HepG2 (cell line): ENCODE measurements around the gene CTNNA3.

Source experiments
- EHMT2 ChIP-seq: fragments of 200-600 bp; sonication (generic); IDR thresholded peaks from 2 replicates; pipeline ENCODE4 v1.7.0; 2017; ENCODE audit warnings: antibody characterized with exemption, low read depth, low read length, borderline replicate concordance
- IRF2 ChIP-seq: IDR thresholded peaks from 2 replicates; pipeline ENCODE4 v1.6.1; 2018; ENCODE audit warnings: missing genetic modification reagents, missing compliant biosample characterization
- MAFG ChIP-seq: sonication (generic); formaldehyde crosslinking; IDR thresholded peaks from 2 replicates; pipeline ENCODE4 v1.5.1; 2020; ENCODE audit warnings: mild to moderate bottlenecking, missing genetic modification reagents
- MAX ChIP-seq: IDR thresholded peaks from 2 replicates; pipeline ENCODE4 v1.6.1; 2012; ENCODE audit warnings: inconsistent platforms
- NFE2L1 ChIP-seq: sonication (generic); formaldehyde crosslinking; IDR thresholded peaks from 2 replicates; pipeline ENCODE4 v1.4.0; 2020; ENCODE audit warnings: missing genetic modification reagents, mild to moderate bottlenecking, borderline replicate concordance
- POLR2A ChIP-seq, 2 experiments: IDR thresholded peaks; 2 replicates each; pipeline ENCODE4 v1.6.1; 2011; ENCODE audit warnings: low read depth in 2 of 2, low read length in 2 of 2, mild to moderate bottlenecking in 1 of 2, moderate library complexity in 1 of 2; ENCODE audit not compliant: insufficient read depth in 1 of 2
- RBM22 ChIP-seq: fragments of 200-400 bp; formaldehyde crosslinking; optimal IDR thresholded peaks from 2 replicates; pipeline ENCODE3; 2017; ENCODE audit warnings: mild to moderate bottlenecking, low read length, moderate library complexity
- ZFP41 ChIP-seq: sonication (generic); formaldehyde crosslinking; IDR thresholded peaks from 2 replicates; pipeline ENCODE4 v1.4.0; 2020; ENCODE audit warnings: mild to moderate bottlenecking, missing genetic modification reagents, borderline replicate concordance
- ZMAT3 ChIP-seq: sonication (generic); formaldehyde crosslinking; conservative IDR thresholded peaks from 2 replicates; pipeline ENCODE4 v1.7.0; 2021; ENCODE audit warnings: missing genetic modification reagents
- TF ChIP-seq, protein P1 (sequence below): sonication (generic); formaldehyde crosslinking; IDR thresholded peaks from 2 replicates; pipeline ENCODE4 v1.4.0; 2020; ENCODE audit warnings: missing genetic modification reagents
- TF ChIP-seq, protein P2 (sequence below): sonication (generic); formaldehyde crosslinking; IDR thresholded peaks from 2 replicates; pipeline ENCODE4 v1.8.1; 2023; ENCODE audit warnings: mild to moderate bottlenecking, missing genetic modification reagents, borderline replicate concordance
- TF ChIP-seq, protein P3 (sequence below): sonication (generic); formaldehyde crosslinking; IDR thresholded peaks from 2 replicates; pipeline ENCODE4 v1.5.0; 2020; ENCODE audit warnings: mild to moderate bottlenecking, missing genetic modification reagents, moderate library complexity
- TF ChIP-seq, protein P4 (sequence below), 2 experiments: IDR thresholded peaks; 2 replicates each; pipeline ENCODE4 v1.6.1; 2011 to 2012; ENCODE audit warnings: low read length in 2 of 2, borderline replicate concordance in 1 of 2, low read depth in 1 of 2, mild to moderate bottlenecking in 1 of 2, moderate library complexity in 1 of 2

DNA sequence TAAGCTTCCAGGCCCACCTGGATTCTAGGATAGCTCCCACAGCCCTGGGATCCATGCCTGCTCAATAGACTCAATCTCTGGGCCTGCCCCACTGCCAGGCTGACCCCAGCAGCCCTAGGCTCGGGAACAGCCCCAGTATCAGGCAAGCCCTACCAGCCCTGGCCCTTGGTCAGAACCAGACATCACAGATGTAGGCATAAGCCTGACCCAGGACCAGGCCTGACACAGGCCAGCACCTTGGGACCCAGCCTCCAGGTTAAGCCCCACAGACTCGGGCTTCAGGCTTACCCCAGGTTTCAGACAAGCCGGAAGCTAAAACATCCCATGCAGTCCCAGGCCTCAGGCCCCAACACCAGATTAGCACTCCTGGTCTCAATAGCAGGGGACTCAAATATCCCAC, 1046.4 kb downstream of the CTNNA3 start:
- no peak for TF ChIP-seq POLR2A (IDR thresholded peaks at IDR 0.05; ENCODE audit: insufficient read depth in 1 of 2, low read depth in 2 of 2, low read length in 2 of 2)
- TF ChIP-seq ZFP41 (CRISPR knock-in tag), result no peak
- TF ChIP-seq, protein P1, sequence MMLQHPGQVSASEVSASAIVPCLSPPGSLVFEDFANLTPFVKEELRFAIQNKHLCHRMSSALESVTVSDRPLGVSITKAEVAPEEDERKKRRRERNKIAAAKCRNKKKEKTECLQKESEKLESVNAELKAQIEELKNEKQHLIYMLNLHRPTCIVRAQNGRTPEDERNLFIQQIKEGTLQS (CRISPR knock-in tag), result no peak
- TF ChIP-seq, protein P2, sequence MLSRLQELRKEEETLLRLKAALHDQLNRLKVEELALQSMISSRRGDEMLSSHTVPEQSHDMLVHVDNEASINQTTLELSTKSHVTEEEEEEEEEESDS, result no peak
- no peak for TF ChIP-seq NFE2L1 (CRISPR knock-in tag)
- TF ChIP-seq, protein P3, sequence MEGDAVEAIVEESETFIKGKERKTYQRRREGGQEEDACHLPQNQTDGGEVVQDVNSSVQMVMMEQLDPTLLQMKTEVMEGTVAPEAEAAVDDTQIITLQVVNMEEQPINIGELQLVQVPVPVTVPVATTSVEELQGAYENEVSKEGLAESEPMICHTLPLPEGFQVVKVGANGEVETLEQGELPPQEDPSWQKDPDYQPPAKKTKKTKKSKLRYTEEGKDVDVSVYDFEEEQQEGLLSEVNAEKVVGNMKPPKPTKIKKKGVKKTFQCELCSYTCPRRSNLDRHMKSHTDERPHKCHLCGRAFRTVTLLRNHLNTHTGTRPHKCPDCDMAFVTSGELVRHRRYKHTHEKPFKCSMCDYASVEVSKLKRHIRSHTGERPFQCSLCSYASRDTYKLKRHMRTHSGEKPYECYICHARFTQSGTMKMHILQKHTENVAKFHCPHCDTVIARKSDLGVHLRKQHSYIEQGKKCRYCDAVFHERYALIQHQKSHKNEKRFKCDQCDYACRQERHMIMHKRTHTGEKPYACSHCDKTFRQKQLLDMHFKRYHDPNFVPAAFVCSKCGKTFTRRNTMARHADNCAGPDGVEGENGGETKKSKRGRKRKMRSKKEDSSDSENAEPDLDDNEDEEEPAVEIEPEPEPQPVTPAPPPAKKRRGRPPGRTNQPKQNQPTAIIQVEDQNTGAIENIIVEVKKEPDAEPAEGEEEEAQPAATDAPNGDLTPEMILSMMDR, result no peak
- no peak for TF ChIP-seq MAX
- TF ChIP-seq RBM22, result no peak
- TF ChIP-seq EHMT2, result no peak
- no peak for TF ChIP-seq ZMAT3 (CRISPR knock-in tag)
- TF ChIP-seq MAFG, result no peak
- TF ChIP-seq IRF2 (CRISPR knock-in tag), result no peak
- TF ChIP-seq, protein P4, sequence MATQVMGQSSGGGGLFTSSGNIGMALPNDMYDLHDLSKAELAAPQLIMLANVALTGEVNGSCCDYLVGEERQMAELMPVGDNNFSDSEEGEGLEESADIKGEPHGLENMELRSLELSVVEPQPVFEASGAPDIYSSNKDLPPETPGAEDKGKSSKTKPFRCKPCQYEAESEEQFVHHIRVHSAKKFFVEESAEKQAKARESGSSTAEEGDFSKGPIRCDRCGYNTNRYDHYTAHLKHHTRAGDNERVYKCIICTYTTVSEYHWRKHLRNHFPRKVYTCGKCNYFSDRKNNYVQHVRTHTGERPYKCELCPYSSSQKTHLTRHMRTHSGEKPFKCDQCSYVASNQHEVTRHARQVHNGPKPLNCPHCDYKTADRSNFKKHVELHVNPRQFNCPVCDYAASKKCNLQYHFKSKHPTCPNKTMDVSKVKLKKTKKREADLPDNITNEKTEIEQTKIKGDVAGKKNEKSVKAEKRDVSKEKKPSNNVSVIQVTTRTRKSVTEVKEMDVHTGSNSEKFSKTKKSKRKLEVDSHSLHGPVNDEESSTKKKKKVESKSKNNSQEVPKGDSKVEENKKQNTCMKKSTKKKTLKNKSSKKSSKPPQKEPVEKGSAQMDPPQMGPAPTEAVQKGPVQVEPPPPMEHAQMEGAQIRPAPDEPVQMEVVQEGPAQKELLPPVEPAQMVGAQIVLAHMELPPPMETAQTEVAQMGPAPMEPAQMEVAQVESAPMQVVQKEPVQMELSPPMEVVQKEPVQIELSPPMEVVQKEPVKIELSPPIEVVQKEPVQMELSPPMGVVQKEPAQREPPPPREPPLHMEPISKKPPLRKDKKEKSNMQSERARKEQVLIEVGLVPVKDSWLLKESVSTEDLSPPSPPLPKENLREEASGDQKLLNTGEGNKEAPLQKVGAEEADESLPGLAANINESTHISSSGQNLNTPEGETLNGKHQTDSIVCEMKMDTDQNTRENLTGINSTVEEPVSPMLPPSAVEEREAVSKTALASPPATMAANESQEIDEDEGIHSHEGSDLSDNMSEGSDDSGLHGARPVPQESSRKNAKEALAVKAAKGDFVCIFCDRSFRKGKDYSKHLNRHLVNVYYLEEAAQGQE (IDR thresholded peaks at IDR 0.05; ENCODE audit: borderline replicate concordance in 1 of 2, low read depth in 1 of 2, low read length in 2 of 2), result no peak
